CD8-positive, alpha-beta memory T cell (primary cell): Measurements from ENCODE around the gene SAT2. TPM values are rescaled to one million over a fixed set of nuclear protein-coding genes. Genes with fewer than 3 reads are reported as not detected.

Source experiments
- CTCF ChIA-PET: fragments of 350-600 bp; sonication (Branson Sonifier 250); formaldehyde crosslinking; loops from one replicate; lab custom pipeline; 2021; ENCODE audit warnings: antibody characterized with exemption; lab: Charles Lee
- POLR2A ChIA-PET: fragments of 350-600 bp; sonication (Branson Sonifier 250); formaldehyde crosslinking; loops from one replicate; lab custom pipeline; 2021; ENCODE audit warnings: antibody characterized with exemption; lab: Charles Lee
- DNase-seq, 5 donors: peaks; one replicate each; pipeline versions ENCODE4 v3.0.0 to v3.0.0-alpha.2; 2020 to 2022; ENCODE audit warnings: mixed read lengths in 1 of 5
- H3K27ac ChIP-seq: one replicate; pipeline ENCODE4 v1.7.0; 2013; ENCODE audit warnings: low read depth, mild to moderate bottlenecking, low read length, moderate library complexity
- H3K27me3 ChIP-seq: 2 replicates; pipeline ENCODE4 v1.7.0; 2013; ENCODE audit warnings: low read length, mild to moderate bottlenecking; ENCODE audit not compliant: insufficient read depth, poor library complexity, severe bottlenecking
- H3K36me3 ChIP-seq: 2 replicates; pipeline ENCODE4 v1.7.0; 2013; ENCODE audit warnings: mild to moderate bottlenecking, low read length, moderate library complexity; ENCODE audit not compliant: insufficient read depth
- H3K4me1 ChIP-seq: 2 replicates; pipeline ENCODE4 v1.7.0; 2013; ENCODE audit warnings: mild to moderate bottlenecking, low read length, moderate library complexity; ENCODE audit not compliant: insufficient read depth
- H3K4me3 ChIP-seq: 2 replicates; pipeline ENCODE4 v1.7.0; 2013; ENCODE audit warnings: mild to moderate bottlenecking, low read length
- H3K9me3 ChIP-seq: 2 replicates; pipeline ENCODE4 v1.7.0; 2013; ENCODE audit warnings: mild to moderate bottlenecking, low read length
- H3K27ac Mint-ChIP-seq, 8 donors: one replicate each; pipeline ENCODE4 v1.8.0; 2020 to 2021; ENCODE audit warnings: mixed read lengths in 8 of 8, mild to moderate bottlenecking in 6 of 8, inconsistent platforms in 3 of 8, moderate library complexity in 3 of 8
- H3K27me3 Mint-ChIP-seq, 2 donors: one replicate each; pipeline ENCODE4 v1.8.0; 2020 to 2021; ENCODE audit warnings: mixed read lengths in 2 of 2, mild to moderate bottlenecking in 1 of 2, moderate library complexity in 1 of 2
- H3K36me3 Mint-ChIP-seq, 3 donors: one replicate each; pipeline ENCODE4 v1.8.0; 2020 to 2021; ENCODE audit warnings: mixed read lengths in 3 of 3, inconsistent platforms in 1 of 3, mild to moderate bottlenecking in 1 of 3
- H3K4me1 Mint-ChIP-seq, 3 donors: one replicate each; pipeline ENCODE4 v1.8.0; 2020 to 2021; ENCODE audit warnings: mixed read lengths in 3 of 3, inconsistent platforms in 1 of 3, mild to moderate bottlenecking in 1 of 3
- H3K4me3 Mint-ChIP-seq, 7 donors: one replicate each; pipeline ENCODE4 v1.8.0; 2020 to 2021; ENCODE audit warnings: mixed read lengths in 7 of 7, mild to moderate bottlenecking in 6 of 7, moderate library complexity in 4 of 7, inconsistent platforms in 2 of 7
- H3K9me3 Mint-ChIP-seq, 5 donors: one replicate each; pipeline ENCODE4 v1.8.0; 2020 to 2022; ENCODE audit warnings: mixed read lengths in 5 of 5, mild to moderate bottlenecking in 3 of 5, moderate library complexity in 2 of 5, inconsistent platforms in 1 of 5
- polyA plus RNA-seq: library from polyadenylated mRNA; unstranded; fragments of 300-500 nt; fragmentation: Illumina TruSeq; gene quantifications from one replicate; pipeline ENCODE4 v1.2.3, GENCODE V29; 2021
- total RNA-seq, 2 experiments: library from RNA; stranded (reverse); gene quantifications; one replicate each; pipeline ENCODE4 v1.2.3, GENCODE V29; 2021

SAT2 gene
- total and polyA plus RNA-seq, 3 experiments from 2014 or later: 18.4 to 37.0 (median 21.6) TPM

GRCh38 chr17:7589891-7590691 lies 37.5 kb downstream of the SAT2 start, which contains the start of gene SOX15:
Gene SOX15 (minus strand): TSS chr17:7590094. CDS start chr17:7589676, 418 bp downstream.
- Mint-ChIP-seq H3K4me1 (peaks cover 3 to 8% (median 5%) of the 10 kb centered on the region in 3 donors), H3K36me3 (peaks cover 14 to 60% (median 18%) of the 10 kb centered on the region in 3 donors), H3K27ac (peak within 1 kb of the TSS in 3 of 8 donors; percentile 30 to 88 (median 83)), H3K4me3 (peak within 1 kb of the TSS in 1 of 7 donors; percentile 65), H3K9me3 (no peaks in the 10 kb centered on the region), H3K27me3 (no peaks in the 10 kb centered on the region)
- Histone ChIP-seq H3K27me3 (no peaks in the 10 kb centered on the region), H3K4me3 (no peak within 1 kb of the TSS), H3K4me1 (peaks cover under 1% of the 10 kb centered on the region), H3K27ac (no peak within 1 kb of the TSS), H3K9me3 (no peaks in the 10 kb centered on the region), H3K36me3 (peaks cover 38% of the 10 kb centered on the region)
- POLR2A ChIA-PET: interaction anchor here (1.1 to 1.7 kb wide), 4 partner anchors 16 to 97 kb away, joined by 4 to 12 read pairs (median 6); partner anchors contain the start of genes FXR2, SENP3, TP53 and WRAP53
- DNase-seq: no peak
- CTCF ChIA-PET: interaction anchor here (0.8 to 2.9 kb wide), 20 partner anchors 10 to 154 kb away, joined by 3 to 18 read pairs (median 5); partner anchors contain the start of genes CD68, FXR2, TMEM102 and TNFSF13

- no peaks in the 10 kb centered on the region for H3K27me3 ChIP-seq
- H3K27me3 Mint-ChIP-seq: no peaks in the 10 kb centered on the region
- peak; percentile 37 to 76 (median 47) for DNase-seq
- no peaks in the 10 kb centered on the region for H3K9me3 Mint-ChIP-seq
- H3K36me3 ChIP-seq: peaks cover 33% of the 10 kb centered on the region
- H3K4me3 ChIP-seq: no peak overlapping the region
- peaks cover 14 to 57% (median 16%) of the 10 kb centered on the region in 3 donors for H3K36me3 Mint-ChIP-seq
- no peak overlapping the region for H3K27ac ChIP-seq
- no peaks in the 10 kb centered on the region for H3K9me3 ChIP-seq
- CTCF ChIA-PET: interaction anchor here (0.8 to 2.9 kb wide), 25 partner anchors 9 to 236 kb away, joined by 3 to 18 read pairs (median 4); partner anchors contain the start of genes CD68, FXR2, SAT2 and TMEM102
- peaks cover 8% of the 10 kb centered on the region for H3K4me1 ChIP-seq
- peak overlapping the region in 1 of 7 donors; percentile 65 for H3K4me3 Mint-ChIP-seq
- H3K4me1 Mint-ChIP-seq: peaks cover 7 to 13% (median 12%) of the 10 kb centered on the region in 3 donors
- peak overlapping the region in 1 of 8 donors; percentile 83 for H3K27ac Mint-ChIP-seq
- POLR2A ChIA-PET: interaction anchor here (0.6 to 1.7 kb wide), 5 partner anchors 15 to 544 kb away, joined by 3 to 12 read pairs (median 6); partner anchors contain the start of genes FXR2, SENP3, TP53 and WRAP53
Measured at GRCh38 chr17:7589204-7589868, 38.3 kb downstream of the SAT2 start.

- Histone ChIP-seq H3K9me3 (no peaks in the 10 kb centered on the region), H3K36me3 (peaks cover 26% of the 10 kb centered on the region), H3K27me3 (no peaks in the 10 kb centered on the region), H3K27ac (peak overlapping the region; percentile 2), H3K4me1 (peaks cover 11% of the 10 kb centered on the region), H3K4me3 (no peak overlapping the region)
- Mint-ChIP-seq H3K4me1 (peaks cover 14 to 20% (median 19%) of the 10 kb centered on the region in 3 donors), H3K36me3 (peaks cover 7 to 54% (median 10%) of the 10 kb centered on the region in 3 donors), H3K9me3 (no peaks in the 10 kb centered on the region), H3K27me3 (no peaks in the 10 kb centered on the region), H3K27ac (peak overlapping the region in 1 of 8 donors; percentile 44), H3K4me3 (no peak overlapping the region)
- ChIA-PET CTCF (interaction anchor here (0.8 to 2.9 kb wide), 21 partner anchors 9 to 235 kb away, joined by 3 to 18 read pairs (median 5); partner anchors contain the start of genes CD68, FXR2, SAT2 and TMEM102), POLR2A (interaction anchor here (0.6 to 1.7 kb wide), 4 partner anchors 15 to 543 kb away, joined by 3 to 12 read pairs (median 6); partner anchors contain the start of genes SENP3, TP53 and WRAP53)
- no peak for DNase-seq
Measured at GRCh38 chr17:7588553-7589203, 38.9 kb downstream of the SAT2 start.

GRCh38 chr17:7587420-7588151 lies 40.0 kb downstream of the SAT2 start:
- peak overlapping the region in 5 of 8 donors; percentile 20 to 63 (median 50) for H3K27ac Mint-ChIP-seq
- H3K27ac ChIP-seq: peak overlapping the region; percentile 2
- DNase-seq: no peak
- H3K9me3 ChIP-seq: no peaks in the 10 kb centered on the region
- POLR2A ChIA-PET: no interaction called here
- H3K36me3 Mint-ChIP-seq: peaks cover 0 to 48% (median 3%) of the 10 kb centered on the region in 3 donors
- no peak overlapping the region for H3K4me3 ChIP-seq
- H3K4me1 ChIP-seq: peaks cover 20% of the 10 kb centered on the region
- CTCF ChIA-PET: interaction anchor here (1.2 kb wide), 1 partner anchor 100 kb away, joined by 3 read pairs; no protein-coding TSS in a partner anchor
- no peaks in the 10 kb centered on the region for H3K9me3 Mint-ChIP-seq
- H3K4me1 Mint-ChIP-seq: peaks cover 20 to 26% (median 24%) of the 10 kb centered on the region in 3 donors
- H3K27me3 Mint-ChIP-seq: no peaks in the 10 kb centered on the region
- H3K4me3 Mint-ChIP-seq: peak overlapping the region in 1 of 7 donors; percentile 71
- no peaks in the 10 kb centered on the region for H3K27me3 ChIP-seq
- H3K36me3 ChIP-seq: peaks cover 16% of the 10 kb centered on the region

GRCh38 chr17:7586673-7587419 lies 40.8 kb downstream of the SAT2 start:
- Histone ChIP-seq H3K27ac (no peak overlapping the region), H3K4me3 (no peak overlapping the region), H3K9me3 (no peaks in the 10 kb centered on the region), H3K36me3 (peaks cover 9% of the 10 kb centered on the region), H3K4me1 (peaks cover 23% of the 10 kb centered on the region), H3K27me3 (no peaks in the 10 kb centered on the region)
- no peak for DNase-seq
- POLR2A ChIA-PET: no interaction called here
- CTCF ChIA-PET: interaction anchor here (1.2 kb wide), 1 partner anchor 101 kb away, joined by 3 read pairs; no protein-coding TSS in a partner anchor
- Mint-ChIP-seq H3K4me1 (peaks cover 26 to 33% (median 31%) of the 10 kb centered on the region in 3 donors), H3K36me3 (peaks cover 0 to 41% (median 3%) of the 10 kb centered on the region in 3 donors), H3K4me3 (peak overlapping the region in 1 of 7 donors; percentile 71), H3K9me3 (no peaks in the 10 kb centered on the region), H3K27ac (peak overlapping the region in 5 of 8 donors; percentile 23 to 66 (median 54)), H3K27me3 (no peaks in the 10 kb centered on the region)

- ChIA-PET POLR2A (interaction anchor here (0.7 to 3.4 kb wide), 16 partner anchors 9 to 616 kb away, joined by 3 to 70 read pairs (median 5); partner anchors contain the start of genes ACAP1, ATP1B2, FXR2 and POLR2A), CTCF (interaction anchor here (1.1 to 3.8 kb wide), 11 partner anchors 9 to 278 kb away, joined by 3 to 33 read pairs (median 12); partner anchors contain the start of genes FXR2, SENP3, TMEM102 and TMEM95)
- peak within 1 kb of the TSS; percentile 99 to 100 (median 100) for H3K27ac Mint-ChIP-seq
- Histone ChIP-seq H3K36me3 (peaks cover 15% of the 10 kb centered on the region), H3K9me3 (no peaks in the 10 kb centered on the region), H3K27me3 (no peaks in the 10 kb centered on the region), H3K4me1 (peaks cover 40% of the 10 kb centered on the region), H3K4me3 (peak within 1 kb of the TSS; percentile 98), H3K27ac (peak within 1 kb of the TSS; percentile 98)
- peaks cover 0 to 4% of the 10 kb centered on the region in 2 donors for H3K27me3 Mint-ChIP-seq
- H3K4me1 Mint-ChIP-seq: peaks cover 50 to 60% (median 52%) of the 10 kb centered on the region in 3 donors
- peaks cover 0 to 35% (median 1%) of the 10 kb centered on the region in 3 donors for H3K36me3 Mint-ChIP-seq
- H3K4me3 Mint-ChIP-seq: peak within 1 kb of the TSS; percentile 99 to 100 (median 99)
- DNase-seq: peak; percentile 90 to 97 (median 96)
- H3K9me3 Mint-ChIP-seq: no peaks in the 10 kb centered on the region
Measured at GRCh38 chr17:7583253-7584109, 44.1 kb downstream of the SAT2 start, which contains the start of gene MPDU1. Gene MPDU1 (plus strand): TSS chr17:7583852. CDS start chr17:7583863, 11 bp downstream.
